Transverse colon (tissue), 4 donors: ENCODE measurements around the gene RNF166. TPM values are rescaled to one million over a fixed set of nuclear protein-coding genes. Genes with fewer than 3 reads are reported as not detected.

Experiments
- DNase-seq: peaks from one replicate; pipeline ENCODE4 v3.0.0-alpha.2; 2019
- H3K27ac ChIP-seq, 4 donors: fragments of 200-600 bp; sonication (generic); 2 replicates each; pipeline ENCODE4 v1.5.1; 2016 to 2018; ENCODE audit warnings: inconsistent platforms in 4 of 4
- H3K27me3 ChIP-seq: fragments of 200-600 bp; sonication (generic); 2 replicates; pipeline ENCODE4 v1.5.1; 2017; ENCODE audit warnings: inconsistent platforms
- H3K36me3 ChIP-seq, 4 donors: fragments of 200-600 bp; sonication (generic); 2 replicates each; pipeline ENCODE4 v1.5.1; 2017 to 2019; ENCODE audit warnings: inconsistent platforms in 4 of 4
- H3K4me1 ChIP-seq, 4 donors: fragments of 200-600 bp; sonication (generic); 2 replicates each; pipeline ENCODE4 v1.5.1; 2017 to 2020; ENCODE audit warnings: inconsistent platforms in 4 of 4
- H3K4me3 ChIP-seq, 4 donors: fragments of 200-600 bp; sonication (generic); 1 replicate in 1 of 4; 2 replicates in 3 of 4; pipeline versions ENCODE4 v1.5.1 to v1.6.1; 2017 to 2019; ENCODE audit warnings: inconsistent platforms in 4 of 4
- H3K9me3 ChIP-seq, 2 donors: fragments of 200-600 bp; sonication (generic); 2 replicates each; pipeline ENCODE4 v1.5.1; 2017 to 2019; ENCODE audit warnings: inconsistent platforms in 2 of 2
- EP300 ChIP-seq: sonication (generic); formaldehyde crosslinking; IDR thresholded peaks from one replicate; pipeline ENCODE4 v1.6.1; 2017; ENCODE audit warnings: antibody characterized with exemption, low read depth
- POLR2A ChIP-seq: fragments of 450-650 bp; IDR thresholded peaks from one replicate; pipeline ENCODE4 v1.6.1; 2016; ENCODE audit warnings: antibody characterized with exemption, mild to moderate bottlenecking, moderate library complexity
- POLR2AphosphoS5 ChIP-seq, 3 donors: sonication (generic); formaldehyde crosslinking; IDR thresholded peaks; one replicate each; pipeline ENCODE4 v1.6.1; 2016; ENCODE audit warnings: antibody characterized with exemption in 3 of 3
- WGBS, 2 donors: methylation state at CpG; one replicate each; pipeline ENCODE4 v1.1.5; 2018; ENCODE audit warnings: low coverage in 1 of 2; 5-methylcytosine and 5-hydroxymethylcytosine counted together
- in situ Hi-C, 4 donors: fragments of 200-750 bp; cut with MboI; loops; one replicate each; pipeline versions ENCODE4 v1.15.0 to v1.15.1; 2017; ENCODE audit warnings: low sequenced_read_pairs in 3 of 4, low pct_ligation_motif_present in 1 of 4, low pct_unique_long_range_greater_than_20kb in 1 of 4
- intact Hi-C: fragments of 100-400 bp; cut with DNase I; formaldehyde crosslinking; loops from one replicate; pipeline ENCODE4 v1.15.1; 2023; ENCODE audit warnings: low total_unique reads
- total RNA-seq, 4 donors: library from RNA; depleted of rRNA; stranded (reverse); fragments of >200 nt; gene quantifications; one replicate each; pipeline ENCODE4 v1.1.0, GENCODE V29; 2016
- TF ChIP-seq, protein P1 (sequence below), 5 experiments: fragments of 200-600 bp in 3 of 5; fragments of 450-650 bp in 2 of 5; sonication (generic) in 3 of 5; IDR thresholded peaks; 1 replicate in 2 of 5; 2 replicates in 3 of 5; pipeline ENCODE4 v1.5.1; 2016 to 2017; ENCODE audit warnings: antibody characterized with exemption in 5 of 5, inconsistent platforms in 3 of 5, mild to moderate bottlenecking in 2 of 5, moderate library complexity in 1 of 5

RNF166 gene
- total RNA-seq, 4 donors from 2014 or later: 10.3 to 15.3 (median 14.4) TPM

- peaks cover 3% of the 10 kb centered on the region for H3K27me3 ChIP-seq
- H3K4me1 ChIP-seq: peaks cover 0 to 23% (median 6%) of the 10 kb centered on the region in 4 donors
- H3K4me3 ChIP-seq: no peak overlapping the region
- intact Hi-C loops: no loop called here
- no peaks in the 10 kb centered on the region for H3K9me3 ChIP-seq
- WGBS, 2 donors: 92% methylated on average over 7 of the region's 7 CpGs; no CpG with 5 or more reads in 1 of the 2 donors
- in situ Hi-C loops: no loop called here
- DNase-seq: no peak
- H3K36me3 ChIP-seq: peaks cover 0 to 4% (median 0%) of the 10 kb centered on the region in 4 donors
- TF ChIP-seq POLR2A (no peak), EP300 (no peak), POLR2AphosphoS5 (IDR thresholded peaks at IDR 0.05) (no peak)
- TF ChIP-seq, protein P1, sequence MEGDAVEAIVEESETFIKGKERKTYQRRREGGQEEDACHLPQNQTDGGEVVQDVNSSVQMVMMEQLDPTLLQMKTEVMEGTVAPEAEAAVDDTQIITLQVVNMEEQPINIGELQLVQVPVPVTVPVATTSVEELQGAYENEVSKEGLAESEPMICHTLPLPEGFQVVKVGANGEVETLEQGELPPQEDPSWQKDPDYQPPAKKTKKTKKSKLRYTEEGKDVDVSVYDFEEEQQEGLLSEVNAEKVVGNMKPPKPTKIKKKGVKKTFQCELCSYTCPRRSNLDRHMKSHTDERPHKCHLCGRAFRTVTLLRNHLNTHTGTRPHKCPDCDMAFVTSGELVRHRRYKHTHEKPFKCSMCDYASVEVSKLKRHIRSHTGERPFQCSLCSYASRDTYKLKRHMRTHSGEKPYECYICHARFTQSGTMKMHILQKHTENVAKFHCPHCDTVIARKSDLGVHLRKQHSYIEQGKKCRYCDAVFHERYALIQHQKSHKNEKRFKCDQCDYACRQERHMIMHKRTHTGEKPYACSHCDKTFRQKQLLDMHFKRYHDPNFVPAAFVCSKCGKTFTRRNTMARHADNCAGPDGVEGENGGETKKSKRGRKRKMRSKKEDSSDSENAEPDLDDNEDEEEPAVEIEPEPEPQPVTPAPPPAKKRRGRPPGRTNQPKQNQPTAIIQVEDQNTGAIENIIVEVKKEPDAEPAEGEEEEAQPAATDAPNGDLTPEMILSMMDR (IDR thresholded peaks at IDR 0.05): no peak
- H3K27ac ChIP-seq: no peak overlapping the region
These were observed 10.5 kb downstream of the RNF166 start for GRCh38 chr16:88695753-88696152.

DNA sequence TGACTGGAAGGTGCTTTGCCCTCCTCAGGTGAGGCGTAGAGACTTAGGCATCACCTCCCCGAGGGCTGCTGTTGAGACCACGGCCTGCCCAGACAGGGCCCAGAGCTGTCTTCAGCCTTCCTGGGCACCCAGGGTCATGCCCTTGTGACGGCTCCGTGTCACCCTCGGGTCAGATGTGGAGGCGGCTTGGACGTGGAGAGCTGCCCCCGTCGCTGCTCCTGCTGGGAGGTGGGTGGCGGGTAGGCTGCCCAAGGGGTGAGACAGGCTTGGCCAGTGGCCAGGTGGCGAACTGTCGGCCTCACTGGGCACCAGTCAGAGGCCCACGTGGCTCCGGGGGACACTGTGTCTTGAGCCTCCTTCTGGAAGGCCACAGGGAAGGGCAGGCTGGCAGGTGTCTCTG lies 11.0 kb downstream of the RNF166 start:
- no peak for TF ChIP-seq POLR2A
- no peak for TF ChIP-seq EP300
- TF ChIP-seq, protein P1 (IDR thresholded peaks at IDR 0.05): no peak
- no peak for TF ChIP-seq POLR2AphosphoS5 (IDR thresholded peaks at IDR 0.05)
- 66% methylated on average over 6 of the region's 15 CpGs; no CpG with 5 or more reads in 1 of the 2 donors for WGBS, 2 donors
- in situ Hi-C loops: no loop called here
- no peak overlapping the region for H3K4me3 ChIP-seq
- H3K9me3 ChIP-seq: no peaks in the 10 kb centered on the region
- H3K27me3 ChIP-seq: peaks cover 8% of the 10 kb centered on the region
- intact Hi-C loops: no loop called here
- peaks cover 0 to 18% (median 5%) of the 10 kb centered on the region in 4 donors for H3K4me1 ChIP-seq
- DNase-seq: no peak
- peaks cover 0 to 4% (median 0%) of the 10 kb centered on the region in 4 donors for H3K36me3 ChIP-seq
- H3K27ac ChIP-seq: no peak overlapping the region

- in situ Hi-C loops: no loop called here
- no peak overlapping the region for H3K4me3 ChIP-seq
- peaks cover 0 to 4% (median 0%) of the 10 kb centered on the region in 4 donors for H3K36me3 ChIP-seq
- H3K27ac ChIP-seq: no peak overlapping the region
- no peak for DNase-seq
- H3K27me3 ChIP-seq: peaks cover 14% of the 10 kb centered on the region
- intact Hi-C loops: no loop called here
- WGBS, 2 donors: 87% methylated on average over 26 of the region's 37 CpGs; no CpG with 5 or more reads in 1 of the 2 donors
- no peak for TF ChIP-seq POLR2AphosphoS5 (IDR thresholded peaks at IDR 0.05)
- TF ChIP-seq, protein P1 (IDR thresholded peaks at IDR 0.05): no peak
- no peak for TF ChIP-seq POLR2A
- TF ChIP-seq EP300: no peak
- H3K9me3 ChIP-seq: no peaks in the 10 kb centered on the region
- peaks cover 0 to 13% (median 5%) of the 10 kb centered on the region in 4 donors for H3K4me1 ChIP-seq
These were observed 11.8 kb downstream of the RNF166 start for GRCh38 chr16:88694221-88695087.

GRCh38 chr16:88693420-88694177 lies 12.6 kb downstream of the RNF166 start:
- no peak overlapping the region for H3K4me3 ChIP-seq
- peaks cover 0 to 13% (median 5%) of the 10 kb centered on the region in 4 donors for H3K4me1 ChIP-seq
- H3K27me3 ChIP-seq: peaks cover 21% of the 10 kb centered on the region
- no peaks in the 10 kb centered on the region for H3K9me3 ChIP-seq
- H3K27ac ChIP-seq: no peak overlapping the region
- intact Hi-C loops (no loop called here), in situ Hi-C loops (no loop called here)
- peaks cover 0 to 4% (median 0%) of the 10 kb centered on the region in 4 donors for H3K36me3 ChIP-seq
- DNase-seq: no peak
- no peak for TF ChIP-seq EP300
- TF ChIP-seq POLR2AphosphoS5 (IDR thresholded peaks at IDR 0.05): no peak
- TF ChIP-seq, protein P1 (IDR thresholded peaks at IDR 0.05): no peak
- TF ChIP-seq POLR2A: no peak
- 87 to 89% methylated on average over 3 to 15 of the region's 39 CpGs for WGBS, 2 donors
